Ascending aorta (tissue), 2 donors: ENCODE results near the gene ABHD5. TPM values are rescaled to one million over a fixed set of nuclear protein-coding genes. Genes with fewer than 3 reads are reported as not detected.

ENCODE experiments used
- DNase-seq, 2 donors: peaks; one replicate each; pipeline ENCODE4 v3.0.0-alpha.2; 2019; ENCODE audit warnings: low spot score in 2 of 2
- H3K27ac ChIP-seq, 2 donors: fragments of 200-600 bp; sonication (generic); one replicate each; pipeline ENCODE4 v1.5.1; 2016 to 2017; ENCODE audit warnings: mild to moderate bottlenecking in 1 of 2
- H3K27me3 ChIP-seq: fragments of 200-600 bp; sonication (generic); one replicate; pipeline ENCODE4 v1.5.1; 2017
- H3K36me3 ChIP-seq, 2 donors: fragments of 200-600 bp; sonication (generic); one replicate each; pipeline ENCODE4 v1.5.1; 2016
- H3K4me1 ChIP-seq, 2 donors: fragments of 200-600 bp; sonication (generic); one replicate each; pipeline ENCODE4 v1.5.1; 2016 to 2017; ENCODE audit warnings: mild to moderate bottlenecking in 1 of 2
- H3K4me3 ChIP-seq, 2 donors: fragments of 200-600 bp; sonication (generic); one replicate each; pipeline ENCODE4 v1.5.1; 2016 to 2017; ENCODE audit warnings: mild to moderate bottlenecking in 1 of 2
- H3K9me3 ChIP-seq, 2 donors: fragments of 200-600 bp; sonication (generic); one replicate each; pipeline ENCODE4 v1.5.1; 2016
- intact Hi-C: fragments of 100-400 bp; cut with DNase I; formaldehyde crosslinking; loops from one replicate; pipeline ENCODE4 v1.15.1; 2023
- total RNA-seq: library from RNA; depleted of rRNA; stranded (reverse); fragments of >200 nt; gene quantifications from one replicate; pipeline ENCODE4 v1.1.0, GENCODE V29; 2016
- TF ChIP-seq, protein P1 (sequence below), 3 experiments: fragments of 200-600 bp in 2 of 3; fragments of 450-650 bp in 1 of 3; sonication (generic) in 2 of 3; IDR thresholded peaks; one replicate each; pipeline ENCODE4 v1.5.1; 2016 to 2019; ENCODE audit warnings: antibody characterized with exemption in 3 of 3, mild to moderate bottlenecking in 1 of 3, moderate library complexity in 1 of 3

The ABHD5 gene
- total RNA-seq, 1 donor from 2014 or later, result 5.3 TPM

- TF ChIP-seq, protein P1, sequence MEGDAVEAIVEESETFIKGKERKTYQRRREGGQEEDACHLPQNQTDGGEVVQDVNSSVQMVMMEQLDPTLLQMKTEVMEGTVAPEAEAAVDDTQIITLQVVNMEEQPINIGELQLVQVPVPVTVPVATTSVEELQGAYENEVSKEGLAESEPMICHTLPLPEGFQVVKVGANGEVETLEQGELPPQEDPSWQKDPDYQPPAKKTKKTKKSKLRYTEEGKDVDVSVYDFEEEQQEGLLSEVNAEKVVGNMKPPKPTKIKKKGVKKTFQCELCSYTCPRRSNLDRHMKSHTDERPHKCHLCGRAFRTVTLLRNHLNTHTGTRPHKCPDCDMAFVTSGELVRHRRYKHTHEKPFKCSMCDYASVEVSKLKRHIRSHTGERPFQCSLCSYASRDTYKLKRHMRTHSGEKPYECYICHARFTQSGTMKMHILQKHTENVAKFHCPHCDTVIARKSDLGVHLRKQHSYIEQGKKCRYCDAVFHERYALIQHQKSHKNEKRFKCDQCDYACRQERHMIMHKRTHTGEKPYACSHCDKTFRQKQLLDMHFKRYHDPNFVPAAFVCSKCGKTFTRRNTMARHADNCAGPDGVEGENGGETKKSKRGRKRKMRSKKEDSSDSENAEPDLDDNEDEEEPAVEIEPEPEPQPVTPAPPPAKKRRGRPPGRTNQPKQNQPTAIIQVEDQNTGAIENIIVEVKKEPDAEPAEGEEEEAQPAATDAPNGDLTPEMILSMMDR (IDR thresholded peaks at IDR 0.05), result no peak
- H3K27me3 ChIP-seq, result no peaks in the 10 kb centered on the region
- H3K4me1 ChIP-seq, result peaks cover 7 to 22% of the 10 kb centered on the region in 2 donors
- H3K27ac ChIP-seq, result no peak overlapping the region
- H3K4me3 ChIP-seq, result no peak overlapping the region
- DNase-seq, result no peak
- intact Hi-C loops, result loop anchor here (10.0 kb wide), 1 partner anchor 228 kb away; no protein-coding TSS in a partner anchor
- no peaks in the 10 kb centered on the region for H3K36me3 ChIP-seq
- no peaks in the 10 kb centered on the region for H3K9me3 ChIP-seq
Observed at GRCh38 chr3:43766672-43767465, 76.1 kb downstream of the ABHD5 start.

DNA sequence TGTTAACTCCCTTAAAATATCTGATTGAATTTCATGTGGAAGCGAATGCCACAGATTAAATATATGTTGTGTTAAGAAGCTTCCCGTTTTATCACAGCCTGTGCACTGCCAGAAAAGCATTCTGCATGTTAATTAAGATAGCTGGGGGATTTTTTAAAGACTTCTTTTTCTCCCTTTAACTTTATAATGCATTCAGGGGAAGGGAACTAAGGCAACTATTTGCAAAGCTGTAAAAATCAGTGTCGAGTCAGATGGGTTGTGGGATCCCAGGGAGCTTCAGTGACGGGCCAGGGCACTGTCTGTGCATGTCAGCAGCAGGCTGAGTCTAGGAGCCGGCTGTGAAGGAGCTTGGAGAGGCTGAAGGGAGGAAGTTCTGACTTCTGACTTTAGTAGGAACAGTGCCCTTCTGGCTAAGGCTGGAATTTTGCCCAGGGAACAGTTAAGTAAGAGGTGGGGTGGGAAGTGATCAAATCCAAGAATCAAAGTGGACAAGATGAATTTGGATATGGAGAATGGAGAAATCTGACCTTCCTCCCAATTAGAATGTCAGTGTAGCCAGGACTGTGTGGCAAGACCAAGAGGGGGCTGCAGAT is 77.7 kb downstream of the ABHD5 start:
- Histone ChIP-seq H3K9me3 (no peaks in the 10 kb centered on the region), H3K36me3 (no peaks in the 10 kb centered on the region), H3K27me3 (no peaks in the 10 kb centered on the region), H3K4me3 (no peak overlapping the region), H3K4me1 (peaks cover 7 to 32% of the 10 kb centered on the region in 2 donors), H3K27ac (peak overlapping the region; percentile 92 to 94)
- intact Hi-C loops, result loop anchor here (2.0 to 10.0 kb wide), 2 partner anchors 46 to 226 kb away; no protein-coding TSS in a partner anchor
- TF ChIP-seq, protein P1 (IDR thresholded peaks at IDR 0.05), result no peak
- DNase-seq, result peak in 1 of 2 donors; percentile 78

DNA sequence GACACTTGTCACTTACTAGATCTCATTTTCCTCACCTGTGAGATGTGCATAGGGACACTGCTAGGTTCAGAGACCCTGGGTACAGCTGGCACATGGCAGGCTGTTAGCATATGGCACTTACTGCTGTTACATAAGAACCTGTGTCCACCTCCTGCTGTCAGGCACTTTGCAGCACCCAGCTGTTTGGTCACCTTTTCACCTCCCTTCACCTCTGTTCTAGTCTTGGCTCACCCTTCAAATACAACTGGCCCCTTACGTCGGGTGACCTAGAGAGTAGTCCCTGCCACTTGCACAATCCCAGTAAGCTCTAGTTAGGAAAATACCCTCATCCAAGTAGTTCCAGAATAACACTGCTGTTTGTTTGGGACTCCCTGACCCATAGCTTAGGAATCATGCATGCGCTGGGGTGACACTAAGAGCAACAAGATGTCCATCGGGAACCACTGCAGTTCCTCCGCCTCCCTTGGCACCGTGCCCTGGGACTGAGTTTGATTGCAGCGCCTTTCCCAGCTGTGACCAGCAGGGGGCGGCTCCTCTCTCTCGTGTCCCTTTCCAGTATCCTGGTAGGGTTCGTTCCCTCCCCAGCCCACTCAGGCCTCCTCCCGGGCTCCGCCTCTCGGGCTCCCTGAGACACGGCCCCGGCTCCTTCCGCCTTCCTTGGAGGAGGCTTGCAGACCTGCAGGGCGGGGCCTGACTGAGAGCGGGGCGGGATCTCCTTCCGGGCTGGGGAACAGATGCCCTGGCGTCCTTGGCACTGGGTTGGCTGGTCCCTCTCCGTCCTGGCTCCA is 78.6 kb downstream of the ABHD5 start:
- peak; percentile 91 to 99 for DNase-seq
- Histone ChIP-seq H3K4me1 (peaks cover 7 to 32% of the 10 kb centered on the region in 2 donors), H3K4me3 (peak overlapping the region; percentile 6 to 48), H3K27me3 (no peaks in the 10 kb centered on the region), H3K27ac (peak overlapping the region; percentile 92 to 94), H3K36me3 (no peaks in the 10 kb centered on the region), H3K9me3 (no peaks in the 10 kb centered on the region)
- intact Hi-C loops, result loop anchor here (1.0 to 10.0 kb wide), 3 partner anchors 46 to 226 kb away; partner anchors contain the start of gene ANO10
- TF ChIP-seq, protein P1 (IDR thresholded peaks at IDR 0.05), result peak; percentile 89 to 91 (median 90)

- H3K27ac ChIP-seq, result peak overlapping the region; percentile 92 to 94
- H3K27me3 ChIP-seq, result no peaks in the 10 kb centered on the region
- no peaks in the 10 kb centered on the region for H3K9me3 ChIP-seq
- TF ChIP-seq, protein P1 (IDR thresholded peaks at IDR 0.05), result no peak
- peak overlapping the region in 1 of 2 donors; percentile 48 for H3K4me3 ChIP-seq
- intact Hi-C loops, result loop anchor here (1.0 to 10.0 kb wide), 11 partner anchors 37 to 483 kb away; partner anchors contain the start of genes ANO10 and SNRK
- DNase-seq, result no peak
- no peaks in the 10 kb centered on the region for H3K36me3 ChIP-seq
- peaks cover 7 to 32% of the 10 kb centered on the region in 2 donors for H3K4me1 ChIP-seq
Observed at GRCh38 chr3:43769885-43770425, 79.2 kb downstream of the ABHD5 start.
